GM12875 (cell line): ENCODE results near the gene KCNK15.

Source experiments
- H3K4me3 ChIP-seq: one replicate; pipeline ENCODE4 v1.5.1; 2011; ENCODE audit warnings: low read depth, low read length, control low read depth
- TF ChIP-seq, protein P1 (sequence below): IDR thresholded peaks from 2 replicates; pipeline ENCODE4 v1.5.1; 2011; ENCODE audit warnings: low read depth, mild to moderate bottlenecking, control low read depth, inconsistent platforms, low read length, moderate library complexity, borderline replicate concordance; ENCODE audit not compliant: insufficient read depth

KCNK15 gene

GRCh38 chr20:44788706-44789456, 43.2 kb downstream of the KCNK15 start:
- H3K4me3 ChIP-seq: no peak overlapping the region
- TF ChIP-seq, protein P1, sequence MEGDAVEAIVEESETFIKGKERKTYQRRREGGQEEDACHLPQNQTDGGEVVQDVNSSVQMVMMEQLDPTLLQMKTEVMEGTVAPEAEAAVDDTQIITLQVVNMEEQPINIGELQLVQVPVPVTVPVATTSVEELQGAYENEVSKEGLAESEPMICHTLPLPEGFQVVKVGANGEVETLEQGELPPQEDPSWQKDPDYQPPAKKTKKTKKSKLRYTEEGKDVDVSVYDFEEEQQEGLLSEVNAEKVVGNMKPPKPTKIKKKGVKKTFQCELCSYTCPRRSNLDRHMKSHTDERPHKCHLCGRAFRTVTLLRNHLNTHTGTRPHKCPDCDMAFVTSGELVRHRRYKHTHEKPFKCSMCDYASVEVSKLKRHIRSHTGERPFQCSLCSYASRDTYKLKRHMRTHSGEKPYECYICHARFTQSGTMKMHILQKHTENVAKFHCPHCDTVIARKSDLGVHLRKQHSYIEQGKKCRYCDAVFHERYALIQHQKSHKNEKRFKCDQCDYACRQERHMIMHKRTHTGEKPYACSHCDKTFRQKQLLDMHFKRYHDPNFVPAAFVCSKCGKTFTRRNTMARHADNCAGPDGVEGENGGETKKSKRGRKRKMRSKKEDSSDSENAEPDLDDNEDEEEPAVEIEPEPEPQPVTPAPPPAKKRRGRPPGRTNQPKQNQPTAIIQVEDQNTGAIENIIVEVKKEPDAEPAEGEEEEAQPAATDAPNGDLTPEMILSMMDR: no peak

DNA sequence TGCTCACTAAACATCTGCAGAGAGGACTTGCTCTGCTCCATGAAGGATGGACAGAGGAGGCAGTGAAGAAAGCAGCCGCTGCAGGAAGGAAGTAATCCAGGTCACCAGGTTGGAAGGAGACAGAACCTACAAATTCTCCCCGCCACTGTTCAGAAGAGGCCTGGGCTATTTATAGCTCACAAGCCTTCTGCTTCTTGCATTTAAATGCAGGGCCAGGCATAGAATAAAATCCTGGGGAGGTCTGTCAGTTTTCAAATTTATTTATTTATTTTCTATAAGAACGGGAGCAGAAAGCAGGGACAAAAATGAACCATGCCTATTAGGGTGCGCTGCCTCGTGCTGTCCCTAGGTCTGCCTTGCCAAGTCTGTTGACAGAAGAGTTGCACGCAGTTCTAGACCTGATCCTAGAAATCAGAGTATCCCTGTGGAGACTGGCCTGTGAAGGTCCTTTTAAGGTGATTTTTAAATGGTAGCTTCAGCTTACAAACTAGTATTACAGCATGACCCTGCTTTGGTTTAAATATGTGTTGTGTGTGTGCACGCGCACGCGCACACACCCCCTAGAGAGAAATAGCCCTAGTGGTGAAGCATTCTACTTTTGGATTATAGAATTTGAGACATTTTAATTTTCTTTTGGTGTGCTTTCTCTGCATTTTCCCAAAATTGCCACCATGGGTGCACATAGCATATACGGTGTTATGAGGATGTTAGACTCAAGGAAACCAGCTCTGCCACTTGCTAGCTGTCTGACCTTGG, 45.2 kb downstream of the KCNK15 start:
- TF ChIP-seq, protein P1: no peak
- H3K4me3 ChIP-seq: no peak overlapping the region

DNA sequence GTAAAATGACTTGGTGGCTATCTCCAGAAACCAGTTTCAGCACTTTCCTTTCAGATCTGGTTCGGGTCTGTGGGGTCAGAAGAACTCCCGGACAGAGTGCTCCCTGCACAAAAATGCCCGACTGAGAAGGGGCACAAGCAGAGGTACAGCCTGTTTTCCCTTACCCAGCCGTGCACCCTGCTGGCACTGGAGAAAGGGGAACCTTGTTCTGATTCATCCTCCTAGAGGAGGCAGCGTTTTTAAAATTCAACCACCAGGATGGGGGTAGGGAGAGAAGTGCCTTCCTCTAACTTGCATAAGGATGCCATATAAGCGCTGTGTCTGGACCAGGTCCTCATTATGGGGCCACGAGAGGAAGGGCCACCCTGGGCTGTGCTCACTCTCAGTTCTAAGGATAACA, 47.1 kb downstream of the KCNK15 start:
- H3K4me3 ChIP-seq: no peak overlapping the region
- TF ChIP-seq, protein P1: no peak

GRCh38 chr20:44795836-44796235, 50.2 kb downstream of the KCNK15 start:
- TF ChIP-seq, protein P1: no peak
- H3K4me3 ChIP-seq: no peak overlapping the region

DNA sequence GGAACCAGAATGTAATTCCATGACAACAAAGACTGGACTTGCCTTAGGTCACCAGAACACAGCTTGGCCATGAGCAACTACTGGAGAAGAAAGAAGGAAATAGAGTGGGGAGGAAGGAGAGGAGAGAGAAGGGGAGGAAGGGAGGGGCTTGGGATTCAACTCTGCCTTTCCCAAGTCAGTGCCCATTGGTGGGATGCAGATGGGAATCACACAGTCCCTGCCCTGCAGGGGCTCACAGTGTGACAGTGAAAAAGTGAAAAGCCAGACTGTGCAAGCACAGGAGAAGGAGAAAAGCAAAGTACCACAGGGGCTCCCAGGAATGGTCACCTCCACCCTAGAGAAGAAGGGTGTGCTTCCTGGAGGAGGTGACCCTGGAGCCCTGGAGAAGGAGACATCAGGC, 50.6 kb downstream of the KCNK15 start:
- no peak overlapping the region for H3K4me3 ChIP-seq
- TF ChIP-seq, protein P1: no peak

GRCh38 chr20:44796758-44797457, 51.2 kb downstream of the KCNK15 start:
- TF ChIP-seq, protein P1: no peak
- H3K4me3 ChIP-seq: no peak overlapping the region
